H1 (cell line): Measurements from ENCODE around the gene MAPRE3. TPM values are rescaled to one million over a fixed set of nuclear protein-coding genes. Genes with fewer than 3 reads are reported as not detected.

Experiments
- CTCF ChIA-PET: fragments of 300-600 bp; sonication (Branson Sonifier 250); formaldehyde crosslinking; loops from one replicate; lab custom pipeline; 2021; ENCODE audit not compliant: partially characterized antibody; lab: Charles Lee
- POLR2A ChIA-PET: fragments of 300-600 bp; sonication (Branson Sonifier 250); formaldehyde crosslinking; loops from one replicate; lab custom pipeline; 2021; ENCODE audit warnings: inconsistent platforms; ENCODE audit not compliant: partially characterized antibody; lab: Charles Lee
- DNase-seq, 2 experiments: peaks; one replicate each; pipeline versions ENCODE4 v3.0.0 to v3.0.0-alpha.2; 2010 to 2022; ENCODE audit warnings: low spot score in 2 of 2, low read depth in 1 of 2, mixed read lengths in 1 of 2
- FAIRE-seq: peaks from 2 replicates; lab custom pipeline; 2011; peaks lifted over from hg19 to GRCh38; lab: Jason Lieb, UNC
- H2AFZ ChIP-seq: 2 replicates; pipeline ENCODE4 v1.8.1; 2012; ENCODE audit warnings: low read length, inconsistent platforms
- H2AK5ac ChIP-seq: 2 replicates; pipeline ENCODE4 v1.6.1; 2013; ENCODE audit warnings: low read depth, low read length
- H2BK120ac ChIP-seq: replicated peaks from 2 replicates; pipeline ENCODE3; 2013; ENCODE audit warnings: low read depth, low read length, inconsistent platforms
- H2BK12ac ChIP-seq: 2 replicates; pipeline ENCODE4 v1.6.1; 2013; ENCODE audit warnings: low read depth, low read length
- H2BK15ac ChIP-seq: 2 replicates; pipeline ENCODE4 v1.6.1; 2013; ENCODE audit warnings: low read length
- H2BK20ac ChIP-seq: 2 replicates; pipeline ENCODE4 v1.6.1; 2013; ENCODE audit warnings: low read length
- H2BK5ac ChIP-seq: 2 replicates; pipeline ENCODE4 v1.6.1; 2013; ENCODE audit warnings: low read depth, low read length
- H3K14ac ChIP-seq: 2 replicates; pipeline ENCODE4 v1.6.1; 2013; ENCODE audit warnings: inconsistent platforms; ENCODE audit not compliant: insufficient read length
- H3K18ac ChIP-seq: 2 replicates; pipeline ENCODE4 v1.6.1; 2013; ENCODE audit warnings: low read length; ENCODE audit errors: extremely low read depth
- H3K23ac ChIP-seq: 2 replicates; pipeline ENCODE4 v1.6.1; 2013; ENCODE audit warnings: inconsistent platforms; ENCODE audit not compliant: insufficient read length
- H3K23me2 ChIP-seq: 2 replicates; pipeline ENCODE4 v1.6.1; 2013; ENCODE audit warnings: low read depth, low read length
- H3K27ac ChIP-seq: 2 replicates; pipeline ENCODE4 v1.6.1; 2011; ENCODE audit warnings: low read depth, low read length, inconsistent platforms
- H3K27me3 ChIP-seq, 4 experiments: replicated peaks in 1 of 4; 1 replicate in 1 of 4; 2 replicates in 3 of 4; pipeline versions ENCODE4 v1.6.1 to v1.8.1; 2011 to 2013; ENCODE audit warnings: low read length in 3 of 4, mild to moderate bottlenecking in 3 of 4, inconsistent platforms in 2 of 4, mixed read lengths in 2 of 4, moderate library complexity in 1 of 4; ENCODE audit not compliant: control insufficient read depth in 3 of 4, insufficient read depth in 3 of 4; ENCODE audit errors: extremely low read depth in 1 of 4
- H3K36me3 ChIP-seq, 4 experiments: 2 replicates each; pipeline versions ENCODE4 v1.6.1 to v1.8.1; 2011 to 2013; ENCODE audit warnings: mild to moderate bottlenecking in 4 of 4, low read length in 3 of 4, moderate library complexity in 2 of 4, control low read depth in 1 of 4, inconsistent platforms in 1 of 4; ENCODE audit not compliant: insufficient read depth in 4 of 4, control insufficient read depth in 2 of 4
- H3K4ac ChIP-seq: replicated peaks from 2 replicates; pipeline ENCODE3; 2013; ENCODE audit warnings: low read length, low read depth, mixed read lengths, inconsistent platforms; ENCODE audit not compliant: insufficient read length
- H3K4me1 ChIP-seq, 4 experiments: replicated peaks in 1 of 4; 1 replicate in 1 of 4; 2 replicates in 3 of 4; pipeline versions ENCODE4 v1.6.1 to v1.8.1; 2011 to 2013; ENCODE audit warnings: low read length in 3 of 4, inconsistent platforms in 2 of 4, mixed read lengths in 1 of 4; ENCODE audit not compliant: insufficient read depth in 4 of 4, control insufficient read depth in 3 of 4
- H3K4me2 ChIP-seq, 2 experiments: 2 replicates each; pipeline versions ENCODE4 v1.6.1 to v1.8.1; 2011 to 2013; ENCODE audit warnings: low read depth in 2 of 2, low read length in 2 of 2, control low read depth in 1 of 2, inconsistent platforms in 1 of 2, mild to moderate bottlenecking in 1 of 2; ENCODE audit not compliant: insufficient read depth in 1 of 2
- H3K4me3 ChIP-seq, 4 experiments: fragments of 200-600, 300-600 bp in 1 of 4; sonication (generic), shearing (Covaris generic), sonication (Bioruptor Twin) in 1 of 4; 2 replicates each; pipeline versions ENCODE4 v1.5.1 to v1.8.1; 2011 to 2016; ENCODE audit warnings: low read length in 4 of 4, low read depth in 3 of 4, control low read depth in 2 of 4, inconsistent platforms in 2 of 4, mild to moderate bottlenecking in 2 of 4, mixed read lengths in 1 of 4, moderate library complexity in 1 of 4; ENCODE audit not compliant: insufficient read depth in 2 of 4; ENCODE audit errors: extremely low read depth in 1 of 4
- H3K56ac ChIP-seq: replicated peaks from 2 replicates; pipeline ENCODE3; 2013; ENCODE audit warnings: low read depth, mild to moderate bottlenecking, mixed read lengths, low read length, inconsistent platforms; ENCODE audit not compliant: insufficient read length
- H3K79me1 ChIP-seq: 2 replicates; pipeline ENCODE4 v1.6.1; 2013; ENCODE audit warnings: low read depth, low read length, control low read depth
- H3K79me2 ChIP-seq, 2 experiments: 2 replicates each; pipeline versions ENCODE4 v1.6.1 to v1.8.1; 2012 to 2013; ENCODE audit warnings: low read length in 2 of 2, mild to moderate bottlenecking in 2 of 2, inconsistent platforms in 1 of 2; ENCODE audit not compliant: insufficient read depth in 2 of 2, control insufficient read depth in 1 of 2
- H3K9ac ChIP-seq, 4 experiments: replicated peaks in 1 of 4; 1 replicate in 1 of 4; 2 replicates in 3 of 4; pipeline versions ENCODE4 v1.6.1 to v1.8.1; 2011 to 2013; ENCODE audit warnings: low read depth in 3 of 4, low read length in 3 of 4, control low read depth in 2 of 4, mild to moderate bottlenecking in 2 of 4, moderate library complexity in 2 of 4, inconsistent platforms in 1 of 4; ENCODE audit errors: extremely low read depth in 1 of 4
- H3K9me3 ChIP-seq, 2 experiments: 2 replicates each; pipeline versions ENCODE4 v1.6.1 to v1.8.1; 2012 to 2013; ENCODE audit warnings: mild to moderate bottlenecking in 2 of 2, moderate library complexity in 2 of 2, control low read depth in 1 of 2, inconsistent platforms in 1 of 2, low read depth in 1 of 2, low read length in 1 of 2, mixed read lengths in 1 of 2; ENCODE audit not compliant: insufficient read depth in 2 of 2
- H4K20me1 ChIP-seq, 2 experiments: replicated peaks in 1 of 2; 2 replicates each; pipeline versions ENCODE3 to v1.8.1; 2011 to 2013; ENCODE audit warnings: inconsistent platforms in 2 of 2, low read length in 2 of 2, mild to moderate bottlenecking in 1 of 2; ENCODE audit not compliant: insufficient read depth in 2 of 2, control insufficient read depth in 1 of 2
- H4K5ac ChIP-seq: 2 replicates; pipeline ENCODE4 v1.6.1; 2013; ENCODE audit warnings: low read length, low read depth, mixed read lengths, inconsistent platforms; ENCODE audit not compliant: insufficient read length
- H4K8ac ChIP-seq: 2 replicates; pipeline ENCODE4 v1.8.0; 2013; ENCODE audit warnings: mild to moderate bottlenecking, moderate library complexity, low read length, inconsistent platforms; ENCODE audit not compliant: insufficient read depth; ENCODE audit errors: extremely low read depth
- H4K91ac ChIP-seq: replicated peaks from 2 replicates; pipeline ENCODE3; 2013; ENCODE audit warnings: low read length, mixed read lengths, inconsistent platforms; ENCODE audit not compliant: insufficient read length
- EZH2 ChIP-seq: fragments of 200-600 bp; sonication (generic); IDR thresholded peaks from 2 replicates; pipeline ENCODE4 v1.7.1; 2012; ENCODE audit warnings: low read depth, mild to moderate bottlenecking, moderate library complexity, low read length, inconsistent platforms; ENCODE audit not compliant: severe bottlenecking
- HDAC2 ChIP-seq, 2 experiments: fragments of 300-600 bp in 1 of 2; sonication (generic) in 1 of 2; IDR thresholded peaks; 2 replicates each; pipeline ENCODE4 v1.6.1; 2011 to 2012; ENCODE audit warnings: low read depth in 2 of 2, low read length in 2 of 2, mild to moderate bottlenecking in 2 of 2, moderate library complexity in 2 of 2, borderline replicate concordance in 1 of 2, inconsistent platforms in 1 of 2
- HDAC6 ChIP-seq: IDR thresholded peaks from one replicate; pipeline ENCODE4 v1.7.1; 2012; ENCODE audit warnings: low read depth, mild to moderate bottlenecking, inconsistent platforms, low read length, moderate library complexity
- KDM4A ChIP-seq: IDR thresholded peaks from one replicate; pipeline ENCODE4 v1.7.1; 2012; ENCODE audit warnings: low read depth, mild to moderate bottlenecking, moderate library complexity, low read length, inconsistent platforms; ENCODE audit not compliant: severe bottlenecking
- MAFK ChIP-seq: IDR thresholded peaks from 2 replicates; pipeline ENCODE4 v1.6.1; 2012; ENCODE audit warnings: low read depth, mild to moderate bottlenecking, improper control_type of control experiment, low read length
- RNF2 ChIP-seq: fragments of 200-900, 300-1000 bp; sonication (generic); IDR thresholded peaks from 2 replicates; pipeline ENCODE4 v1.7.1; 2016; ENCODE audit warnings: borderline replicate concordance, low read depth, mild to moderate bottlenecking, antibody characterized with exemption, low read length; ENCODE audit not compliant: poor library complexity, severe bottlenecking; ENCODE audit errors: missing control alignments
- RXRA ChIP-seq: IDR thresholded peaks from 2 replicates; pipeline ENCODE4 v1.6.1; 2011; ENCODE audit warnings: low read depth, mild to moderate bottlenecking, low read length, moderate library complexity; ENCODE audit not compliant: insufficient read depth
- SP1 ChIP-seq: IDR thresholded peaks from 2 replicates; pipeline ENCODE4 v1.6.1; 2011; ENCODE audit warnings: low read depth, low read length
- WGBS, 2 experiments: shearing (Covaris generic) in 1 of 2; methylation state at CpG; one replicate each; pipeline versions ENCODE4 v1.1.6 to v1.1.7; 2013 to 2015; ENCODE audit warnings: low lambda C conversion rate in 2 of 2, mixed read lengths in 2 of 2, inconsistent platforms in 1 of 2, low coverage in 1 of 2, missing lambda C conversion rate in 1 of 2; ENCODE audit not compliant: insufficient replicate concordance in 2 of 2, insufficient coverage in 1 of 2, insufficient read length in 1 of 2; ENCODE audit errors: extremely low coverage in 1 of 2, missing lambda C conversion rate in 1 of 2; 5-methylcytosine and 5-hydroxymethylcytosine counted together
- polyA plus RNA-seq, 7 experiments: library from polyadenylated mRNA; depleted of rRNA in 3 of 7; stranded (reverse) in 5 of 7; unstranded in 2 of 7; fragments of >200 nt in 5 of 7; fragments of 200-250 nt in 2 of 7; gene quantifications; 1 replicate in 5 of 7; 2 replicates in 1 of 7; 4 replicates in 1 of 7; pipeline versions ENCODE4 v1.2.1 to v1.2.3, GENCODE V29; 2011 to 2013; ENCODE audit warnings: missing spikeins in 2 of 7, mixed read lengths in 2 of 7
- total RNA-seq: library from RNA; stranded (reverse); fragmentation: NEBNext Ultra II Directional; extraction: Animal tissue kit (Norgen Biotek cat#: 25700); gene quantifications from 2 replicates; pipeline ENCODE4 v1.2.1, GENCODE V29; 2021
- TF ChIP-seq, protein P1 (sequence below): IDR thresholded peaks from 2 replicates; pipeline ENCODE4 v1.6.1; 2012; ENCODE audit warnings: inconsistent platforms

The MAPRE3 gene
- total and polyA plus RNA-seq, 2 of the 8 experiments (the other 6 are each of a cell fraction or from before 2014, with no cell fraction given) = 4.9 to 6.6 TPM

DNA sequence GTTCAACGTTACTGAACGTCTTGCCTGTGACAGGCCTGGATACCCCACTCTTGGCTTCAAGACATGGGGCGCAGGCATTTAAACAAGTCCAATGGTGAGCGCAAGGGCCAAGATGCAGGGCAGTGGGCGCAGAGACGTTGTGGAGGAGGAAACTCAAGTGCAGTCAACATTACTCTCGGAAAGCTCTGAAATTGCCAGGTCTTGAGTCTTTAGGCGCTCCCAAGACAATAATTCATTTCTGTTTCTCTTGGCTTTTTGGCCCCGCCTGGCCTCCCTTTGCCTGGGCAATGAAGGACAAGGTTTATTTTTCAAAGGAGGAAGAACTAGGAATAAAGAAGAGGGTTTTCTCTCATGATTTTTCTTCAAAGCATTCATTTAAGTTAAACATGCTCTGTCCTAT lies 49.0 kb downstream of the MAPRE3 start:
- H4K5ac ChIP-seq = no peak overlapping the region
- H4K8ac ChIP-seq = no peak overlapping the region
- H3K4ac ChIP-seq = no peak overlapping the region
- no peak overlapping the region for H2BK20ac ChIP-seq
- no peaks in the 10 kb centered on the region; a peak in 2 of 7 replicates for H3K27me3 ChIP-seq
- H2BK5ac ChIP-seq = no peak overlapping the region
- no peak overlapping the region for H2AFZ ChIP-seq
- H3K23me2 ChIP-seq = no peaks in the 10 kb centered on the region
- peaks cover 0 to 7% of the 10 kb centered on the region in 2 experiments for H4K20me1 ChIP-seq
- H3K9ac ChIP-seq = no peak overlapping the region
- no peak overlapping the region for H2BK12ac ChIP-seq
- H3K27ac ChIP-seq = no peak overlapping the region
- H3K79me1 ChIP-seq = no peaks in the 10 kb centered on the region
- POLR2A ChIA-PET = interaction anchor here (1.9 kb wide), 1 partner anchor 32 kb away, joined by 4 read pairs; the partner anchor contains the start of gene AGBL5
- H2BK15ac ChIP-seq = no peak overlapping the region
- no peak overlapping the region for H2BK120ac ChIP-seq
- H2AK5ac ChIP-seq = no peak overlapping the region
- 93% methylated on average over 9 of the region's 9 CpGs; no CpG with 5 or more reads in 1 of the 2 experiments for WGBS, 2 experiments
- H4K91ac ChIP-seq = no peak overlapping the region
- no peak for DNase-seq
- peaks cover 3 to 9% (median 6%) of the 10 kb centered on the region in 4 experiments; a peak in 6 of 7 replicates for H3K4me1 ChIP-seq
- H3K56ac ChIP-seq = no peak overlapping the region
- H3K9me3 ChIP-seq = no peaks in the 10 kb centered on the region
- H3K14ac ChIP-seq = no peak overlapping the region
- no peak overlapping the region for H3K4me2 ChIP-seq
- H3K4me3 ChIP-seq = no peak overlapping the region
- H3K23ac ChIP-seq = no peak overlapping the region
- no peaks in the 10 kb centered on the region for H3K79me2 ChIP-seq
- no peaks in the 10 kb centered on the region for H3K36me3 ChIP-seq
- no peak overlapping the region for H3K18ac ChIP-seq
- CTCF ChIA-PET = interaction anchor here (0.7 to 12.3 kb wide), 4 partner anchors 21 to 172 kb away, joined by 3 to 416 read pairs (median 78); partner anchors contain the start of genes DPYSL5 and MAPRE3
- FAIRE-seq = no peak
- no peak for TF ChIP-seq RXRA
- TF ChIP-seq SP1 = no peak
- TF ChIP-seq, protein P1, sequence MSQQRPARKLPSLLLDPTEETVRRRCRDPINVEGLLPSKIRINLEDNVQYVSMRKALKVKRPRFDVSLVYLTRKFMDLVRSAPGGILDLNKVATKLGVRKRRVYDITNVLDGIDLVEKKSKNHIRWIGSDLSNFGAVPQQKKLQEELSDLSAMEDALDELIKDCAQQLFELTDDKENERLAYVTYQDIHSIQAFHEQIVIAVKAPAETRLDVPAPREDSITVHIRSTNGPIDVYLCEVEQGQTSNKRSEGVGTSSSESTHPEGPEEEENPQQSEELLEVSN = no peak
- no peak for TF ChIP-seq EZH2
- no peak for TF ChIP-seq HDAC2 (IDR thresholded peaks at IDR 0.05; ENCODE audit: borderline replicate concordance in 1 of 2, low read depth in 2 of 2, low read length in 2 of 2)
- no peak for TF ChIP-seq HDAC6
- no peak for TF ChIP-seq KDM4A
- TF ChIP-seq MAFK = no peak
- TF ChIP-seq RNF2 = no peak
